ENCODE measurements around the gene FXYD3. TPM values are rescaled to one million over a fixed set of nuclear protein-coding genes. Genes with fewer than 3 reads are reported as not detected.

FXYD3 gene
- total RNA-seq, 1 donor from 2014 or later: not detected

DNA sequence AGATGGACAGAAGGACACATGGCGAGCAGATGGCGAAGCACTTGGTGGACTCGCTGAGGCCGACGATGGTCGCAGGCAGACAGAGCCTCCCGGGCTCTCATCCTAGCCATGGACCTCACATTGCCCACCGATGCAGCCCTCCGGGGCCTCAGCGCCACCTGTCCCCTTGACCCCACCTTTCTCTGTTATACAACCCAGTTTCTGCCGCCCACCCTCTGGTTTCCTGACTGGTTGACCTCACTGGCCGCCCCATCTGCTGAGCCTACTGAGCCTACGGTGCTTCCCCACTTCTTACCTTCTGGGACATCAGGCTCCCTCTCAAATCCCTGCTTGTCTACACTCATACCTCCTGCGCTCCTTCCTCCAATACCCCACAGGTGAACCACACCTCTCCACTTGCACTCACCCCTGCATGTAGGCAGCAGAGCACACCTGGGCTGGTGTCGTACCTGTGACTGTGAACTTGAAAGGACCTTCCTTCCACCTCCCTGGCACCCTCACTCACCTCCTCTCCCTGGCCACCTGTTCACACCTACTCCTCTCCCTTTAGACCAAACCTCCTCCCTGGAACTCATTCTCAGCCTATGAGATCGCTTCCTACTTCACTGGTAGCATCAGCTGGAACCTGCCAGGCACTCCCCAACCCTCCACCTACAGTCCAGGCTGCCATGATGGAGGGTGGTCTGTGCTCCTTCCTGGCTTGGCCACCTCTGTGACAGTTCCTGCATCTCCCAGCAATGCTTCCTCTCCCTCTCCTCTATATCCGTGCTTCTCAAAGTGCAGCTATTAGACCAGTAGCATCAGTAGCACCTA lies 38.0 kb upstream of the FXYD3 start:
- TF ChIP-seq, protein P1, sequence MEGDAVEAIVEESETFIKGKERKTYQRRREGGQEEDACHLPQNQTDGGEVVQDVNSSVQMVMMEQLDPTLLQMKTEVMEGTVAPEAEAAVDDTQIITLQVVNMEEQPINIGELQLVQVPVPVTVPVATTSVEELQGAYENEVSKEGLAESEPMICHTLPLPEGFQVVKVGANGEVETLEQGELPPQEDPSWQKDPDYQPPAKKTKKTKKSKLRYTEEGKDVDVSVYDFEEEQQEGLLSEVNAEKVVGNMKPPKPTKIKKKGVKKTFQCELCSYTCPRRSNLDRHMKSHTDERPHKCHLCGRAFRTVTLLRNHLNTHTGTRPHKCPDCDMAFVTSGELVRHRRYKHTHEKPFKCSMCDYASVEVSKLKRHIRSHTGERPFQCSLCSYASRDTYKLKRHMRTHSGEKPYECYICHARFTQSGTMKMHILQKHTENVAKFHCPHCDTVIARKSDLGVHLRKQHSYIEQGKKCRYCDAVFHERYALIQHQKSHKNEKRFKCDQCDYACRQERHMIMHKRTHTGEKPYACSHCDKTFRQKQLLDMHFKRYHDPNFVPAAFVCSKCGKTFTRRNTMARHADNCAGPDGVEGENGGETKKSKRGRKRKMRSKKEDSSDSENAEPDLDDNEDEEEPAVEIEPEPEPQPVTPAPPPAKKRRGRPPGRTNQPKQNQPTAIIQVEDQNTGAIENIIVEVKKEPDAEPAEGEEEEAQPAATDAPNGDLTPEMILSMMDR (conservative IDR thresholded peaks at IDR 0.05; ENCODE audit: low read depth, low read length): no peak
- no peak overlapping the region for H3K4me3 ChIP-seq (ENCODE audit: low read depth, low read length)
- DNase-seq (ENCODE audit: low read depth): no peak

DNA sequence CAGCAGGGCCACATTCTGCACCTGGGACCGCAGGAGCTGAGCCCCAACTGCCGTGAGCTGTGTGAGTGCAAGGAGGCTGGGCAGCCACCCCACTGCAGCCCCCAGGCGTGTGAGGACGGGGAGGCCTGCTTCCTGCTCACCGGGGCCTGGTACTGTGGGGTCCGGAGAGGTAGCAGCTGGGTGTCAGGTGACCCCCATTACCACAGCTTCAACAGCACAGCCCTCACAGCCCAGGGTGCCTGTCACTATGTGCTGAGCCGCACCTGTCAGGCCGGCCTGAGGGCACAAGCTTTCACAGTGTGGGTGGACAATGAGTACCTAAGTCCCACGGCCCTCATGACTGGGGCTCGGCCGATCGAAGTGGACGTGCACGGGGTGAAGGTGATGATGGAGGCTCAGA lies 35.8 kb upstream of the FXYD3 start:
- TF ChIP-seq, protein P1 (conservative IDR thresholded peaks at IDR 0.05; ENCODE audit: low read depth, low read length): no peak
- DNase-seq (ENCODE audit: low read depth): no peak
- no peak overlapping the region for H3K4me3 ChIP-seq (ENCODE audit: low read depth, low read length)

DNA sequence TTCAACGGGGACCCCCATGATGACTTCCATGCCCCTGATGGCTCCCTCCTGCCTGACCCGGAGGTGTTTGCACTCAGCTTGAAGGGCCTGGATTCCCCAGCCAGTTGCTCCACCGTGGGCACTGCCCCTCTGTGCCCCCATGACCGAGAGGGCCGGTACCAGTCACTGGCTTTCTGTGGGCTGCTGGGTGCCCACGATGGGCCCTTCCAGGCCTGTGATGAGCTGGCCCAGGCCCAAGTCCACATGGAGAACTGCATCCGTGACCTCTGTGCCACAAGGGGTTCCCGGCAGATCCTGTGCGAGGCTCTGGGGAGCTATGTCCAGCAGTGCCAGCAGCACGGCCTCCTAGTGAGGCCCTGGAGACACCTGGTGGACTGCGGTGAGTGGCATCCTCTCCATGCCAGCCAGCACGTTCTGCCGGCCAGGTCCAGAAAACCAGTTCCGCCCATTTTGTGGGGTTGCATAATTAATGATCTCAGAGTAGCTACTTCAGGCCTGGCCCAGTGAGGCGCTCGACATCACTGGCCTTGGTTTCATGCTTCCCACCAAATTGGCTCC lies 34.9 kb upstream of the FXYD3 start:
- TF ChIP-seq, protein P1 (conservative IDR thresholded peaks at IDR 0.05; ENCODE audit: low read depth, low read length): no peak
- no peak overlapping the region for H3K4me3 ChIP-seq (ENCODE audit: low read depth, low read length)

DNA sequence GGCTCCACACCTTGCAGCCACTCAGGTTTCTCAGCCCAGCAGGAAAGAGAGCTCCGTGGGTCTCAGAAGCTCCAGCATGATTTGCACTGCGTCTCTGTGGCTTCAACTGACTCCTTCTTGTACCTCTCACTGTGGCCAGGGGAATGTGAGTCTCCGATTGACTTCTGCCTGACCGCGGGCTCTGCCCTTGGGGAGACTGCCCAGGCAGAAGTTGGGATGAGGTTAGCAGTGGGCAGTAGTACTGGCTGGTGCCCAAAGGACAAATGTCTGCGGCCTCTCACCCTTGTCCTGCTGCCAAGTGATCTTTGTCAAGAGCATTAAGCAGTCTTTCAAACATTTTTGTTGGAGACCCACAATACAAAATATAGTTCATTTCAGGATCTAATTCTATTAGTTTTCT lies 34.4 kb upstream of the FXYD3 start:
- no peak for DNase-seq (ENCODE audit: low read depth)
- no peak overlapping the region for H3K4me3 ChIP-seq (ENCODE audit: low read depth, low read length)
- TF ChIP-seq, protein P1 (conservative IDR thresholded peaks at IDR 0.05; ENCODE audit: low read depth, low read length): no peak

More for the DNA sequence above, 34.9 kb upstream of the FXYD3 start:
- no peak for DNase-seq (ENCODE audit: low read depth)

DNA sequence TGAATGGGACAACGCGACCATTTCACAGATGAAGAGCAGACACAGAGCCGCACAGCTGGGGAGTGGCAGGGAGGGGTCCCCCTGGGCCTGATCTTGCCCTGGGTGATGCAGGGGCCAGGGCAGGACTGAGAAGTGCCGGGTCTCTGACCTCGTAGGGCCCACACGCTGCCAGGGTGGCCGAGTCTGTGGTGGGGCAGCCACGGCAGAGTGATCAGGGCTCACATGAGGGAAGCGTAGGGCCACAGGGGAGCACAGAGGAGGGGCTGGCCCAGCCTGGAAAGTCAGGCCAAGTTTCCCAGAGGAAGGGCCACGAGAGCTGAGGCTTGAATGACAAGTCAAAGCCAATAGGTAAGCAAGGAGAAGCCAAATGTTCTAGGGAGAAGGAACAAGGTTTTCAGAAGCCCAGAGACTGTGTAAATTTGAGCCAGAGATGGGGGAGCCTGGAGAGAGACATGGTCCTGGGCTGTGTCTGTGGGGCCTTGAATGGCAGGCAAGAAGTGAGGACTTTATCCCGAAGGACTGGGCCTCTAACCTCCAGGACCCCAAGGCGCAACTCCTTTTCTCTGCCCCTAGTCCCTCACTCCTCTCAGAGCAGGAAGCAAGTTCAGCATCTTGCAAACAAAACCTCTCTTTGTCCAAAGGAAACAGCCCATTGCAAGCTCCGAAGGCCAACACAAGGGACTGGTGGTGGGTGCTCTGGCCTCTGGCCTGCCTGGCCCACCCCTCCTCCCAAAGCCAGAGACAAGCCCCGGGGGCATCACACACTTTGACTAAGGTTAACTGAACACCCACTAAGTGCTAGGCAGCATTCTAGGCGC lies 31.7 kb upstream of the FXYD3 start:
- no peak for DNase-seq (ENCODE audit: low read depth)
- H3K4me3 ChIP-seq (ENCODE audit: low read depth, low read length): no peak overlapping the region
- TF ChIP-seq, protein P1 (conservative IDR thresholded peaks at IDR 0.05; ENCODE audit: low read depth, low read length): no peak

DNA sequence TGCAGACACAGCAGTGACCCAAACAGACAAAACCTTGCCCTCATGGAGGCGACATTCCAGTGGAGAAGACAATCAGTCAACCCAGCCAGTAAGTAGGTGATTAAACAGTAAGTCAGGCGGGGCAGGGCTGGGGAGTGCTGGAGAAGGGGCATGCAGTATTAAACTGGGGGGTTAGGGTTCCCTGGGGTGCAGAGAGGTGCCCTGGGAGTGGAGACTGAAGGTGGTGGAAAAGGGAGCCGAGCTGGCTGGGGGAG lies 31.2 kb upstream of the FXYD3 start:
- TF ChIP-seq, protein P1 (conservative IDR thresholded peaks at IDR 0.05; ENCODE audit: low read depth, low read length): no peak
- H3K4me3 ChIP-seq (ENCODE audit: low read depth, low read length): no peak overlapping the region
- DNase-seq (ENCODE audit: low read depth): no peak
